RCC 7860 (cell line): ENCODE results near the gene FAM118A.
"Not testable (repeated sequence)": the region's sequence is repeated elsewhere in the genome, so short reads cannot be mapped to it uniquely, and the experiment has no call there.

ENCODE experiments used
- DNase-seq: peaks from one replicate; pipeline ENCODE4 v3.0.0-alpha.2; 2015; ENCODE audit warnings: low spot score
- FAIRE-seq: peaks from 2 replicates; lab custom pipeline; 2012; peaks lifted over from hg19 to GRCh38; lab: Jason Lieb, UNC

Gene FAM118A

GRCh38 chr22:45359627-45360026 lies 49.9 kb downstream of the FAM118A start:
- FAIRE-seq = no peak
- DNase-seq = no peak

DNA sequence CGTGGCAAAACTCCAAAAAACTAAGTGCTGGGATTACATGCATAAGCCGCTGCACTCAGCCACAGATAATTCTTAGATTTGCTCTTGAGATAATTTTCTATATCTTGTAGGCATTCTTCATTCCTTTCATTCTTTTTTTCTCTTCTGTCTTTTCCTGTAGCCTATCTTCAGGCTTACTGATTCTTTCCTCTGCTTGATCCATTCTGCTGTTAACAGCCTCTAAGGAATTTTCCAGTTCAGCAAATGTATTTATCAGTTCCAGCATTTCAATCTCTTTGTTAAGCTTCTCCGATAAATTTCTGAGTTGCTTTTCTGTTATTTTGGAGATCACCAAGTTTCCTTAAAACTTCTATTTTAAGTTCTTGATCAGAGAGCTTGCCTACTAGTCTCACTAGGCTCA lies 57.0 kb downstream of the FAM118A start:
- FAIRE-seq (no peak), DNase-seq (no peak)

- not testable (repeated sequence) for FAIRE-seq, DNase-seq
Measured at GRCh38 chr22:45373592-45373991, 63.9 kb downstream of the FAM118A start.

GRCh38 chr22:45376009-45376408 lies 66.3 kb downstream of the FAM118A start:
- DNase-seq (no peak), FAIRE-seq (no peak)

DNA sequence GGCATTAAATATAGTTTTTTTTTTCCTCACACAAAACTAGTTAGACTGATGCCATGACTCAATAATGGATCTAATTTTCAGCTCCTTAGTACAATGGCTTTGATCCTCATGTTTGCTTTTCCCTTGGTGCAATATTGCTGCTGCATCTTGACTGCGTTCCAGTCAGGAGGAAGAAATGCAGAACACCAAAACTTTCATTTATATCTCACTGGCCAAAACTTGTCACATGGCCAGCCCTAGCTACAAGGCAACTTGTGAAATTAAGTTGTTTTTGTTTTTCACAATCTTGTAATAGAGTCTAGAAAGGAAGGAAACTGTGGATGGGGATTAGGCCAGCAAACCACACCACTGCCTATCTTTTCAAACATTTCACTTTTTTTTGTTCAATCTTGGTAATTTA lies 67.0 kb downstream of the FAM118A start:
- FAIRE-seq (no peak), DNase-seq (no peak)

GRCh38 chr22:45381348-45381747 lies 71.6 kb downstream of the FAM118A start:
- DNase-seq (no peak), FAIRE-seq (no peak)

- DNase-seq (no peak), FAIRE-seq (no peak)
Measured at GRCh38 chr22:45389546-45389945, 79.8 kb downstream of the FAM118A start.
